ENCODE measurements around the gene GRK2. TPM values are rescaled to one million over a fixed set of nuclear protein-coding genes. Genes with fewer than 3 reads are reported as not detected.

GRK2 gene
- polyA plus RNA-seq, 1 donor from 2014 or later = 47.3 TPM

DNA sequence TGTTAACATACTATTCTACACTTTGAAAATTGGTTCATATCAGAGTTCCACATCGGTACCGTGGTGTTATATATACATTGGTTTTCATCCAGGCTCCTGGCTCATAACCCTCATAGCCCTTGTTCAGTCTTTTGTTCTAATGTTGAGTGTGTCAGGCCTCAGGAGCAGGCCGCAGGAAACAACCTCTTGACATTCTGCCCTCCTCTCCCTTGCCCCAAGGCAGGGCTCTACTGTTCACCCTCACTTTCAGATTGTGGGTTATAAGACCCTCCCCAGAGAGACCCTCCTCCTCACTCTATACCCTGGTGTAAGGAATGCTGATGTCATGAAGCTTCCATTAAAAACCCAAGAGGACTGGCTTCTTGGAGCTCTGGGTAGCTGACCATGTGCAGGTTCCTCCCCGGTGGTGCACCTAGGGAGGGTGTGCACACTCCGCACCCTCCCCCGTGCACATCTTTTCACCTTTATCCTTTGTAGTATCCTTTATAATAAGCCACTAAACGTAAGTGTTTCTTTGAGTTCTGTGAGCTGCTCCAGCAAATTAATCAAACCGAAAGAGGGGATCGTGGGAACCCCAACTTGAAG, 49.1 kb downstream of the GRK2 start:
- Histone ChIP-seq H3K79me2 (replicated peaks; ENCODE audit: insufficient read depth, low read length) (peaks cover 11% of the 10 kb centered on the region), H3K36me3 (ENCODE audit: insufficient read depth, low read length) (no peaks in the 10 kb centered on the region), H3K4me3 (ENCODE audit: low read length) (no peak overlapping the region)

DNA sequence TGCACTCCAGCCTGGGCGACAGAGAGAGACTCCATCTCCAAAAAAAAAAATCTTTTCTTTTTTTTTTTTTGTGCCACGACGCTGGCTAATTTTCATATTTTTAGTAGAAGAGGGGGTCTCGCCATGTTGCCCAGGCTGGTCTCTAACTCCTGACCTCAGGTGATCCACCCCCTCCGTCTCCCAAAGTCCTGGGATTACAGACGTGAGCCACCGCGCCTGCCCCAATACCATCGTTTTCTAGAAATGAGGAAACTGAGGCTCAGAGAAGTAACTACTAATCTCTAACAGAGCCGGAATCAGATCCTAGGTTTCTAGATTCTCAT, 50.6 kb downstream of the GRK2 start:
- H2AFZ ChIP-seq (ENCODE audit: low read depth, low read length) = peak overlapping the region; percentile 66
- H3K4me3 ChIP-seq (ENCODE audit: low read length) = peak overlapping the region; percentile 74
- H3K36me3 ChIP-seq (ENCODE audit: insufficient read depth, low read length) = no peaks in the 10 kb centered on the region
- H3K4me2 ChIP-seq (ENCODE audit: low read length) = peak overlapping the region; percentile 52
- peak; percentile 8 for TF ChIP-seq TAF1 (IDR thresholded peaks at IDR 0.05; ENCODE audit: low read depth)
- no peak for TF ChIP-seq EP300 (conservative IDR thresholded peaks at IDR 0.05; ENCODE audit: poor library complexity, severe bottlenecking)
- no peak for TF ChIP-seq MXI1 (conservative IDR thresholded peaks at IDR 0.05; ENCODE audit: poor library complexity, severe bottlenecking)
- TF ChIP-seq, protein P1, sequence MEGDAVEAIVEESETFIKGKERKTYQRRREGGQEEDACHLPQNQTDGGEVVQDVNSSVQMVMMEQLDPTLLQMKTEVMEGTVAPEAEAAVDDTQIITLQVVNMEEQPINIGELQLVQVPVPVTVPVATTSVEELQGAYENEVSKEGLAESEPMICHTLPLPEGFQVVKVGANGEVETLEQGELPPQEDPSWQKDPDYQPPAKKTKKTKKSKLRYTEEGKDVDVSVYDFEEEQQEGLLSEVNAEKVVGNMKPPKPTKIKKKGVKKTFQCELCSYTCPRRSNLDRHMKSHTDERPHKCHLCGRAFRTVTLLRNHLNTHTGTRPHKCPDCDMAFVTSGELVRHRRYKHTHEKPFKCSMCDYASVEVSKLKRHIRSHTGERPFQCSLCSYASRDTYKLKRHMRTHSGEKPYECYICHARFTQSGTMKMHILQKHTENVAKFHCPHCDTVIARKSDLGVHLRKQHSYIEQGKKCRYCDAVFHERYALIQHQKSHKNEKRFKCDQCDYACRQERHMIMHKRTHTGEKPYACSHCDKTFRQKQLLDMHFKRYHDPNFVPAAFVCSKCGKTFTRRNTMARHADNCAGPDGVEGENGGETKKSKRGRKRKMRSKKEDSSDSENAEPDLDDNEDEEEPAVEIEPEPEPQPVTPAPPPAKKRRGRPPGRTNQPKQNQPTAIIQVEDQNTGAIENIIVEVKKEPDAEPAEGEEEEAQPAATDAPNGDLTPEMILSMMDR (IDR thresholded peaks at IDR 0.05; ENCODE audit: poor library complexity, severe bottlenecking) = no peak
- no peak for TF ChIP-seq POLR2AphosphoS5 (IDR thresholded peaks at IDR 0.05)
- TF ChIP-seq SMC3 (conservative IDR thresholded peaks at IDR 0.05; ENCODE audit: poor library complexity) = no peak
- peak overlapping the region; percentile 43 for H3K27ac ChIP-seq (ENCODE audit: low read length)
- H3K9me2 ChIP-seq (ENCODE audit: insufficient read depth, low read length) = no peaks in the 10 kb centered on the region
- no peaks in the 10 kb centered on the region for H3F3A ChIP-seq (ENCODE audit: insufficient read depth, low read length, poor library complexity, severe bottlenecking)
- H3K79me2 ChIP-seq (replicated peaks; ENCODE audit: insufficient read depth, low read length) = peaks cover 11% of the 10 kb centered on the region
- peak overlapping the region; percentile 65 for H3K9ac ChIP-seq (ENCODE audit: low read length)
- no peaks in the 10 kb centered on the region for H3K27me3 ChIP-seq (ENCODE audit: insufficient read depth, low read depth, low read length)
- no peaks in the 10 kb centered on the region for H4K20me1 ChIP-seq (ENCODE audit: insufficient read depth)
- H3K9me3 ChIP-seq (ENCODE audit: low read length) = no peaks in the 10 kb centered on the region

More for the DNA sequence above, 49.1 kb downstream of the GRK2 start:
- Histone ChIP-seq H2AFZ (ENCODE audit: low read depth, low read length) (no peak overlapping the region), H3F3A (ENCODE audit: insufficient read depth, low read length, poor library complexity, severe bottlenecking) (no peaks in the 10 kb centered on the region), H3K4me2 (ENCODE audit: low read length) (no peak overlapping the region), H4K20me1 (ENCODE audit: insufficient read depth) (no peaks in the 10 kb centered on the region), H3K9me3 (ENCODE audit: low read length) (no peaks in the 10 kb centered on the region), H3K9ac (ENCODE audit: low read length) (no peak overlapping the region), H3K27ac (ENCODE audit: low read length) (no peak overlapping the region), H3K9me2 (ENCODE audit: insufficient read depth, low read length) (no peaks in the 10 kb centered on the region), H3K27me3 (ENCODE audit: insufficient read depth, low read depth, low read length) (no peaks in the 10 kb centered on the region)
- TF ChIP-seq TAF1 (IDR thresholded peaks at IDR 0.05; ENCODE audit: low read depth) (no peak), SMC3 (conservative IDR thresholded peaks at IDR 0.05; ENCODE audit: poor library complexity) (no peak), EP300 (conservative IDR thresholded peaks at IDR 0.05; ENCODE audit: poor library complexity, severe bottlenecking) (no peak), POLR2AphosphoS5 (IDR thresholded peaks at IDR 0.05) (no peak), EZH2 (IDR thresholded peaks at IDR 0.05; ENCODE audit: borderline replicate concordance, insufficient read depth, low read length, poor library complexity, severe bottlenecking) (no peak), RAD21 (conservative IDR thresholded peaks at IDR 0.05) (no peak), MXI1 (conservative IDR thresholded peaks at IDR 0.05; ENCODE audit: poor library complexity, severe bottlenecking) (no peak)
- TF ChIP-seq, protein P1 (IDR thresholded peaks at IDR 0.05; ENCODE audit: poor library complexity, severe bottlenecking) = no peak
- TF ChIP-seq, protein P2, sequence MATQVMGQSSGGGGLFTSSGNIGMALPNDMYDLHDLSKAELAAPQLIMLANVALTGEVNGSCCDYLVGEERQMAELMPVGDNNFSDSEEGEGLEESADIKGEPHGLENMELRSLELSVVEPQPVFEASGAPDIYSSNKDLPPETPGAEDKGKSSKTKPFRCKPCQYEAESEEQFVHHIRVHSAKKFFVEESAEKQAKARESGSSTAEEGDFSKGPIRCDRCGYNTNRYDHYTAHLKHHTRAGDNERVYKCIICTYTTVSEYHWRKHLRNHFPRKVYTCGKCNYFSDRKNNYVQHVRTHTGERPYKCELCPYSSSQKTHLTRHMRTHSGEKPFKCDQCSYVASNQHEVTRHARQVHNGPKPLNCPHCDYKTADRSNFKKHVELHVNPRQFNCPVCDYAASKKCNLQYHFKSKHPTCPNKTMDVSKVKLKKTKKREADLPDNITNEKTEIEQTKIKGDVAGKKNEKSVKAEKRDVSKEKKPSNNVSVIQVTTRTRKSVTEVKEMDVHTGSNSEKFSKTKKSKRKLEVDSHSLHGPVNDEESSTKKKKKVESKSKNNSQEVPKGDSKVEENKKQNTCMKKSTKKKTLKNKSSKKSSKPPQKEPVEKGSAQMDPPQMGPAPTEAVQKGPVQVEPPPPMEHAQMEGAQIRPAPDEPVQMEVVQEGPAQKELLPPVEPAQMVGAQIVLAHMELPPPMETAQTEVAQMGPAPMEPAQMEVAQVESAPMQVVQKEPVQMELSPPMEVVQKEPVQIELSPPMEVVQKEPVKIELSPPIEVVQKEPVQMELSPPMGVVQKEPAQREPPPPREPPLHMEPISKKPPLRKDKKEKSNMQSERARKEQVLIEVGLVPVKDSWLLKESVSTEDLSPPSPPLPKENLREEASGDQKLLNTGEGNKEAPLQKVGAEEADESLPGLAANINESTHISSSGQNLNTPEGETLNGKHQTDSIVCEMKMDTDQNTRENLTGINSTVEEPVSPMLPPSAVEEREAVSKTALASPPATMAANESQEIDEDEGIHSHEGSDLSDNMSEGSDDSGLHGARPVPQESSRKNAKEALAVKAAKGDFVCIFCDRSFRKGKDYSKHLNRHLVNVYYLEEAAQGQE (IDR thresholded peaks at IDR 0.05; ENCODE audit: borderline replicate concordance) = no peak

Data from neural cell (in vitro differentiated cells).